NOMO-1 treated with dmso at 0.1 percent for 144 hours (cell line): ENCODE measurements around the gene PGGHG.
"Not testable (repeated sequence)": the region's sequence is repeated elsewhere in the genome, so short reads cannot be mapped to it uniquely, and the experiment has no call there.

ENCODE experiments used
- DNase-seq: peaks from one replicate; lab custom pipeline; 2025; ENCODE audit not compliant: unreplicated experiment; lab: John Stamatoyannopoulos, UW

The PGGHG gene

DNA sequence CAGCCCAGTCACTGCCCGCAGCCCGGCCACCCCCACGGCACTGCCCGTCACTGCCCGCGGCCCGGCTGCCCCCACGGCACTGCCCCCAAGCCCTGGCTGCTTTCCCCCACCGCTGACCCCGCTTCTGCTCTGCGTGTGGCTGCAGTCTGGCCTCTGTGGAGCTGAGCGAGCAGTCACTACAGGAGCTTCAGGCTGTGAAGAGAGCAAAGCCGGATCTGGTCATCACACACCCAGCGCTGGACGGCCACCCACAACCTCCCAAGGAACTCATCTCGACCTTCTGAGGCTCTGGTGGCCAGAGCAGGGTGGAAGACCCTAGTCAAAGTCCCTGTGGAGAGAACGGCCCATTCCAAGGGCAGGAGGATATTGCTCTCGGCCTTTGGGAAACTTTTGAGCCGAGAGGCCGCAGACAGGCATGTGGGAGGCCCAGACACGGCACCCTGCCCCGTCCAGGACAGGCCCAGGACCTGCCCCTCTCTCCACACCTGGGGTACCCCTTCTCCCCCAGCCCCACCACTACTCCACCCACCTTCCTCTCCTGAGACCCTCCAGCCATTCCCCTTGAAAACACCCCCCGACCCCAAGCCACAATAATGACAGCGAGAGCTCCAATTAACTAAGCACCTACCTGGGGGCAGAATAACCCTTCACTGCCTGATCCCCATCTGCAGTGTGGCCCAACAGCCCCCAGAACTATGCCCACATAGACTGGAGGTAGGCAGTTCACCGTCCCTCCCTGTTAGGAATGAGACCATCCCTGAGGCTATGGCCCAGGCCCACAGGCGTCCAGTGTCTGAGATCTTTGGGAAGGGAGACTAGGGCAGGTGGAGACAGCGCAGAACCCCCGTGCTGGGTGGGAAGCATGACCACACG, 3.7 kb upstream of the PGGHG start:
- no peak for DNase-seq

GRCh38 chr11:285894-286220, 3.1 kb upstream of the PGGHG start:
- no peak for DNase-seq

- not testable (repeated sequence) for DNase-seq
Measured at GRCh38 chr11:286977-287820, 1.7 kb upstream of the PGGHG start.

DNA sequence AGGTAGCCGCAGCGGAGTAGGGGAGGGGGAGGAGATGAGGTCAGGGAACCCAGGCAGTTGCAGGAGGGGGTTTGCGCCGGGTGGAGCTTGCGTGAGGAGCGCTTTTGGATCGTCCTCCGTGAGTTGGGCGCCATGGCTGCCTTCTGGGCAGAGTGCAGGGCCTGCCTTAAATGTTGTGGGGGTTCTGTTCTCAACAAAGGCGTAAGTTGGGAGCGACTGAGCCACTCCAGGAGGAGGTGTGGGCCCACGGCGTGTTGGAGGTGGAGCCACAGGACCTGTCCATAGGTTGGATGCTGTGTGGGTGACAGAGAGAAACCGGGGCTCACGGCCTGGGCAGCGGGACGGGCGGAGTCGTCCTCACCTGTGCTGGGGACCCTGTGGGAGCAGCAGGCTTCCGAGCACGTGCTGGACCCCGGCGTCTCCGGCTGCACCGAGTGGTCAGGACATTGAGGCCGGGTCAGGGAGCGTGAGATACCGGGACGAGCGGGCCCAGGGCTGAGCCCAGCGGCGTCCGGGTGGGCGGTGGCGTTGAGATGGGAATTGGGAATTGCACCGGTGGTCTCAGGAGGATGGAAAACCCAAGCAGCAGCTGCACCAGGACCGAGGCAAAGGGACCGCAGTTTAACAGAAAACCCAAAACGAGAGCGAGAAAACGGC, 977 bp upstream of the PGGHG start:
- DNase-seq = no peak

- DNase-seq = no peak
Measured at GRCh38 chr11:289398-289711, 429 bp downstream of the PGGHG start.

GRCh38 chr11:289712-290620, 1.0 kb downstream of the PGGHG start:
- DNase-seq = no peak

GRCh38 chr11:290621-291231, 1.8 kb downstream of the PGGHG start:
- DNase-seq = no peak

GRCh38 chr11:291281-292210, 2.6 kb downstream of the PGGHG start:
- DNase-seq = no peak

- DNase-seq = no peak
Measured at GRCh38 chr11:292211-293121, 3.5 kb downstream of the PGGHG start.

GRCh38 chr11:293271-293851, 4.4 kb downstream of the PGGHG start:
- no peak for DNase-seq

DNA sequence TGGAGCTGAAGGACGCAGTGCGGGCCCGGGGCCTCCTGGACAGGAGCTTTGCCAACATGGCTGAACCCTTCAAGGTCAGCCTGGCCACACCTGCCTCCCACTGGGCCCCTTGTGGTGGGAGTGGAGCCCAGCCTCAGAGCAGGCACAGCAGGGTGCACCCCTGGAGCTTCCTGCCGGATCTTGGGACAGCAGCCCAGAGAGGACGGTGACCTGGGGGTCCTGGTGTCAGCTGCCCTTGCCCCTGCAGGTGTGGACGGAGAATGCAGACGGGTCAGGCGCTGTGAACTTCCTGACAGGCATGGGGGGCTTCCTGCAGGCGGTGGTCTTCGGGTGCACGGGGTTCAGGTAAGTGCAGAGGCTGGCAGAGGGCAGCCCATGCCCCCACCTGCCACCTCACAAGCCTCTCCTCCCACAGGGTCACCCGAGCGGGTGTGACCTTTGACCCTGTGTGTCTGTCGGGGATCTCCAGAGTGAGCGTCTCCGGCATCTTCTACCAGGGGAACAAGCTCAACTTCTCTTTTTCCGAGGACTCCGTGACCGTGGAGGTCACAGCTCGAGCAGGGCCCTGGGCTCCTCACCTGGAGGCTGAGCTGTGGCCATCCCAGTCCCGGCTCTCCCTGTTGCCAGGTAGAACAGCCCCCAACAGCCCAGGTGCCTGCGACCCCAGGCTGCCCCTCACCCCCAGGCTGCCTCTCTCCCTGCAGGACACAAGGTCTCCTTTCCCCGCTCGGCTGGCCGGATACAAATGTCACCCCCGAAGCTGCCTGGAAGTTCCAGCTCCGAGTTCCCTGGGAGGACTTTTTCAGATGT, 5.1 kb downstream of the PGGHG start:
- no peak for DNase-seq

GRCh38 chr11:294780-295179, 5.9 kb downstream of the PGGHG start:
- no peak for DNase-seq

DNA sequence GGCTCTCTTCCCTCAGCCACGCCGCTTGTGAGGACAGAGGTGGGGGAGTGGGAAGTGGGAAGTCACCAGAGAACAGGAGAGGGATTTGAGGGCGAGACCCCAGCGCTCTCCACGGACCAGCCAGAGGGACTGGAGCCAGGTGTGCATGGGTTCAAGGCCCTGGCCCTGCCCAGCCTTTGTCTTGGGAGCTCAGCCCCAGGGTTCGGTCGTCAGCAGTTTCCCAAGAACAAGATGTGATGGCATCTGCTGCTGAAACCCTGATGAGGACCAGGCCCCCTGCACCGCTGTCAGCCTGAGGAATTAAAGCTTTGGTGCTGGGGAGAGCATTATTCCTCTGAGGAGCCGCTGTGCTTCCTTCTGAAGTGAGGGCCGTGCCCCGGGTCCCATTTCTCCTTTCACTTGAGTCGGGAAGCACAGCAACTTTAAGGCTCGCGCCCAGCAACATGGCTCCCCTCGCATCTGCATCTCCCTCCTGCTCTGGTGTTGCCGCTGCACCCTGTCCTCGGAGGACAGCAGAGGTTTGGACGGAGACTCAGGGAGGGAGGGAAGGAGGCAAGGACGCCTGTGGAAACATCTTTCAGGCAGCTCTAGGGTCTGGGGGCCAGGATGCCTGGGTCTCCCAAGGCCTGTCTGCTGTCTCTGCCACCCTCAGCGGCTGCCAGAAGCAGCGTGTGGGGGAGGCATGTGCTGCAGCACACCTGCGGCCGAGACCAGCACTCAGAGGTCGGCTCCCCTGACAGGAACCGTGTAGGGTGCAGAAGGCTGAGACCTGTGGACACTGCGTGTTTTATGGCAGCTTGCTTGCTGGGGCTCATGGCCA, 6.6 kb downstream of the PGGHG start:
- no peak for DNase-seq

DNA sequence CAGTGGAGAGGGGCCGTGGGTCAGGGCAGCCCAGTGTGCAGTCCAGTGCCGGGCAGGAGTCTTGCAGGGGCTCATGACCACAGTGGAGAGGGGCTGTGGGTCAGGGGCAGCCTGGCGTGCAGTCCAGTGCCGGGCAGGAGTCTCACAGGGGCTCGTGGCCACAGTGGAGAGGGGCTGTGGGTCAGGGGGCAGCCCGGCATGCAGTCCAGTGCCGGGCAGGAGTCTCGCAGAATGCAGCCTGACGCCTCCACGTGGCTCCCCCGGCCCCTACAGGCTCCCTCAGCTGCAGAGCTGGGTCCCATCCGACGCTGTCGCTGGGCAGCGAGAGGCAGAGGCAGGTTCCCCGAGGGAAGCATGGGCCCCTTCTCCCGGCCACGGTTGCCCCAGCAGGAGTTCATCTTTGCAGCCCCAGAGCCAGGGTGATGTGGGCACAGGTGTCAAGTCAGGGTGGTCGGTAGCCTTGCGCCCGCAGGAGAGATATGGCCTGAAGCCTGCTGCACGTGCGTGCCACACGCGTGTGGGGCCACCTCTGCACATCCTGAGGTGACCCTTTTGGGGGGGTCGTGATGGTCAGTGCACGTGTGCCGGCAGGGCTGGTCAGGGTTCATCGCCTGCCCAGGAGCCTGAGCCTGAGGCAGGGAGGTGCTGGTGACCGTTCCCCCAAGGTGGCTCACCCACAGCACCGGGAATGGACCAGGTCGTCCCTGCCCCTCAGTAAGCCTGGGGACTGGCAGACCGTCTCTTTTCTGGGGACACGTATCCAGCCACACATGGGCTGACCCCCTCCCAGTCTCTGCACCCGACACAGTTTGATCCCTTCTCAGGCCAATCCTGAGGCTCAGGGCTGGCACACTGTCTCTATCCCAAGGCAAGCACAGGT, 7.5 kb downstream of the PGGHG start:
- DNase-seq = no peak

- no peak for DNase-seq
Measured at GRCh38 chr11:297051-297585, 8.2 kb downstream of the PGGHG start.
